Skeletal muscle tissue (tissue), 4 donors: Measurements from ENCODE around the gene IRAG1. TPM values are rescaled to one million over a fixed set of nuclear protein-coding genes. Genes with fewer than 3 reads are reported as not detected.
"Not testable (repeated sequence)": the region's sequence is repeated elsewhere in the genome, so short reads cannot be mapped to it uniquely, and the experiment has no call there.

ENCODE experiments used
- H3K27ac ChIP-seq: one replicate; pipeline ENCODE4 v1.7.0; 2013; ENCODE audit warnings: mild to moderate bottlenecking, low read depth, low read length, inconsistent platforms
- H3K27me3 ChIP-seq, 3 donors: one replicate each; pipeline ENCODE4 v1.7.0; 2013; ENCODE audit warnings: low read length in 3 of 3; ENCODE audit not compliant: control insufficient read depth in 3 of 3, insufficient read depth in 3 of 3
- H3K36me3 ChIP-seq, 3 donors: one replicate each; pipeline ENCODE4 v1.7.0; 2013; ENCODE audit warnings: low read length in 3 of 3; ENCODE audit not compliant: control insufficient read depth in 3 of 3, insufficient read depth in 3 of 3
- H3K4me1 ChIP-seq, 3 donors: one replicate each; pipeline ENCODE4 v1.7.0; 2013; ENCODE audit warnings: low read length in 3 of 3, mild to moderate bottlenecking in 3 of 3; ENCODE audit not compliant: control insufficient read depth in 3 of 3, insufficient read depth in 3 of 3
- H3K4me3 ChIP-seq, 3 donors: one replicate each; pipeline ENCODE4 v1.7.0; 2013; ENCODE audit warnings: low read length in 3 of 3
- H3K9ac ChIP-seq, 3 donors: one replicate each; pipeline ENCODE4 v1.7.0; 2013; ENCODE audit warnings: low read length in 3 of 3, mild to moderate bottlenecking in 3 of 3, moderate library complexity in 2 of 3, low read depth in 1 of 3
- H3K9me3 ChIP-seq, 3 donors: one replicate each; pipeline ENCODE4 v1.7.0; 2013; ENCODE audit warnings: low read length in 3 of 3; ENCODE audit not compliant: control insufficient read depth in 3 of 3
- total RNA-seq: library from RNA; depleted of rRNA; stranded (reverse); fragments of >200 nt; gene quantifications from one replicate; pipeline ENCODE4 v1.2.3, GENCODE V29; 2014
- donor health status: Osteomylitis.

IRAG1 gene
- total RNA-seq, 1 donor from 2014 or later: 2.6 TPM

DNA sequence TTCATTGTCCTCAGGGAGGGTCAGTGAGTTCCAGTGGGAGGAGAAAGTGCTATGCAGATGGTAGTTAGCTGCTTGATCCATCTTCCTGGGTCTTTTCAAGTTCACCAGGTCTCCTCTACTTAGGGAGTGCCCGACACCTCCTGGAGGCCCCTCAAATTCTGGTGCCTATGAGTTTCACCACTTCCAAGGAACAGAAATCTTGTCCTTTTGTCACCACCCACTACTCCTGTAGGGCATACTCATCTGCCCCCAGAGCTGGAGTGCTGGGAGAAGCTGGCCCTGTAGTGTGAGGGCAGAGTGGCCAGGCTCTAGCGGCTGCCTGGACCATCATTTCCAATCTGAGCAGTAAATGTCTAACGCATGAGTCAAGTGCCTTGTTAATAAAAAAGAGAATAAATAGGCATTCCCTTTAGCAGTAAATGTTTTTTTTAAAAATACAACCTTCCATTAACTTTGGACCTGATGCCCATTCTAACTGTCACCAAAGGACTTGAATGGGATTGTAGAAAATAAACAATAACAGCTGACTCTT lies 12.5 kb downstream of the IRAG1 start:
- H3K36me3 ChIP-seq: no peaks in the 10 kb centered on the region
- no peak overlapping the region for H3K27ac ChIP-seq
- H3K9me3 ChIP-seq: no peaks in the 10 kb centered on the region
- no peak overlapping the region for H3K4me3 ChIP-seq
- H3K27me3 ChIP-seq: no peaks in the 10 kb centered on the region
- H3K9ac ChIP-seq: no peak overlapping the region
- peaks cover 0 to 9% (median 9%) of the 10 kb centered on the region in 3 donors for H3K4me1 ChIP-seq

DNA sequence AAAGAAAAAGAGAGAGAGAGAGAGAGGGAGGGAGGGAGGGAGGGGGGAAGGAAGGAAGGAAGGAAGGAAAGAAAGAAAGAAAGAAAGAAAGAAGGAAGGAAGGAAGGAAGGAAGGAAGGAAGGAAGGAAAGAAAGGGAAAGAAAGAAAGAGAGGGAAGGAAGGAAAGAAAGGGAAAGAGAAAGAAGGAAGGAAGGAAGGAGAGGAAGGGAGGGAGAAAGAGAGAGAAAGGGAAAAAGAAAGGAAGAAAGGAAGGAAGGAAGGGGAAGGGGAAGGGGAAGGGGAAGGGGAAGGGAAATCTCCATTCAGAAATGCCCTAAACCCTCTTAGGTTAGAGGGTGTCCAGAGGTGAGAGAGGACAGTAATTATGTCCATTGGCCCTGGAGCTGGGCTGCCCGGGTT lies 13.3 kb downstream of the IRAG1 start:
- not testable (repeated sequence) for H3K27me3 ChIP-seq, H3K4me3 ChIP-seq, H3K9me3 ChIP-seq, H3K36me3 ChIP-seq, H3K9ac ChIP-seq, H3K27ac ChIP-seq
- peaks cover 5 to 16% (median 16%) of the 10 kb centered on the region in 3 donors for H3K4me1 ChIP-seq

DNA sequence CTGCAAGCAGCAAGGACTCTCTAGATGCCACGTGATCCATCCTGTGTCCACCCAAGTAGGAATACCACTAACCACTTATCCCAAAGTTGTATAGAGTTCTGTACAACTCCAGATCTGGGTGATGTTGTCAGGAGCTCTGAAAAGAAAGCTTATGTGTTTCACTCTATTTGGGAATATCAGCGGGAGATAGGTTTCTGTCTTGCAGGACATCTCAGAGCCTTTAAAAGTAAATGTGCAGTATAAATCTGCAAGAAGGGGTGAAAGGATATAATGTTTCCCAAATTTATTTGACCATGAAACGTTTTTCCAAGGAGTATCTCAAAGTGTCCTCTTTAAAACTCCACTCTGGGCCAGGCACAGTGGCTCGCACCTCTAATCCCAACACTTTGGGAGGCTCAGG lies 13.9 kb downstream of the IRAG1 start:
- peaks cover 11 to 23% (median 22%) of the 10 kb centered on the region in 3 donors for H3K4me1 ChIP-seq
- H3K9me3 ChIP-seq: no peaks in the 10 kb centered on the region
- H3K36me3 ChIP-seq: no peaks in the 10 kb centered on the region
- no peak overlapping the region for H3K4me3 ChIP-seq
- H3K27ac ChIP-seq: no peak overlapping the region
- H3K9ac ChIP-seq: no peak overlapping the region
- no peaks in the 10 kb centered on the region for H3K27me3 ChIP-seq

DNA sequence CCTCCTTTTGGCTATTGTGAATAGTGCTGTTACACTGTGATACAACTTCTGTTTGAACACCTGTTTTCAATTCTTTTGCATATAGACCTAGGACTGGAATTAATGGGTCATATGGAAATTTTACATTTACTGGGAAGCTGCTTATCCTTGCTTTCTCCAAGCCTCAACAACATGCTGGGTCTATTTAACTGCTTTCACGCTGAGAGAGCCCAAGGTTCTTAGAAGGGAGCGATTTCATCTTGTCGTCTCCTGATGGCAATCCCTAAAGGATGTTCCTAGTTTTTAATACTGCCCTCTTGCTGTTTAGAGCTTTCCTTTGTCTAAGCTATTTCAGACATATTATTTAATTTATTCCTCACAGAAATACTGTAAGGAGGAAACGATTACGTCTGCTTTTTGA lies 15.5 kb downstream of the IRAG1 start:
- Histone ChIP-seq H3K27me3 (no peaks in the 10 kb centered on the region), H3K4me1 (peaks cover 21 to 34% (median 33%) of the 10 kb centered on the region in 3 donors), H3K36me3 (no peaks in the 10 kb centered on the region), H3K9me3 (no peaks in the 10 kb centered on the region), H3K9ac (no peak overlapping the region), H3K4me3 (no peak overlapping the region), H3K27ac (no peak overlapping the region)

DNA sequence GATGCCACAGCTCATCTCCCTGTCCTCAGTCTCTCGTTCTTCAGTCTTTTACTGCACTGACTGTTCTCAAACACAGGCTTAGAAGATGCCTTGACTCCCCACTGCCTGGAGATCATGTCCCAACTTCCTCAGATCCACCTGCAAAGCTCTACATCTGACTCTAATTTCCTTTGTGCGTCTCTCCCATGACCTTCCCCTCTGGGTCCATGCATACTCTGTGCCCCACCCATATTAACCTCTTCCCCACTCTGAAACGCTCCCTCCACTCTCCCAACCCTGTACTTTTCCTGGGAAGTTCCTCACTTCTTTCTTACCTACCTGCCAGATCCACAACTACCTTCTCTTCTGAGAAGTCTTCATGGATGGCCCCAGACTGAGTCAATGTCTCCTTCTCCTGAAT lies 16.6 kb downstream of the IRAG1 start:
- Histone ChIP-seq H3K4me1 (peaks cover 23 to 34% (median 33%) of the 10 kb centered on the region in 3 donors), H3K9ac (no peak overlapping the region), H3K27me3 (no peaks in the 10 kb centered on the region), H3K9me3 (no peaks in the 10 kb centered on the region), H3K36me3 (no peaks in the 10 kb centered on the region), H3K27ac (peak overlapping the region; percentile 3), H3K4me3 (no peak overlapping the region)

DNA sequence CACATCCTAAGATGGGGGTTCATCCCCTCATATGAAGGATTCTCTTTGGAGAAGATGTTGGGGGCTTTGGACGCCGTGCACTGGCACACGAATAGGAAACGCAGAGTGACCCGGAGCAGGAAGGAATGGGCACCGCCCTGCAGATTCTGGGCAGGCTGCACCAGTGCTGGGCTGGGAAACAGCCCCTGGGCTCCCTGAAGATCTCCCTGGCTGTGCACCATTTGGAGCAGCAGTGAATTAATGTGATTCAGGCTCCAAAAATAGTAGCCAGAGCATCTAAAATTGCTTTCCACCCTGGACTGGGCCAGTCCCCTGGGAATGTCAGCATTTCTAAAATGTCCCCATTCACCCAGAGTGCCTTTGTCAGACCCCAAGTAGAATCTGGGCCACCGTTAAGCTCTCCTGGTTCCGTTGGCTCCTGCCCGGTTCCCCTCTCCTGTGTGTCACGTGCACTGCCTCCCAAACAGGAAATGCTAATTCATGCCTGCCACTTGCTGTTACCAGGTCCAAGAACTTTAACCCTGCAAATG lies 18.6 kb downstream of the IRAG1 start:
- H3K4me1 ChIP-seq: peaks cover 29 to 40% (median 39%) of the 10 kb centered on the region in 3 donors
- H3K4me3 ChIP-seq: peak overlapping the region; percentile 66 to 75 (median 70)
- no peaks in the 10 kb centered on the region for H3K36me3 ChIP-seq
- no peaks in the 10 kb centered on the region for H3K9me3 ChIP-seq
- no peaks in the 10 kb centered on the region for H3K27me3 ChIP-seq
- H3K27ac ChIP-seq: peak overlapping the region; percentile 86
- H3K9ac ChIP-seq: peak overlapping the region; percentile 68 to 79 (median 79)

DNA sequence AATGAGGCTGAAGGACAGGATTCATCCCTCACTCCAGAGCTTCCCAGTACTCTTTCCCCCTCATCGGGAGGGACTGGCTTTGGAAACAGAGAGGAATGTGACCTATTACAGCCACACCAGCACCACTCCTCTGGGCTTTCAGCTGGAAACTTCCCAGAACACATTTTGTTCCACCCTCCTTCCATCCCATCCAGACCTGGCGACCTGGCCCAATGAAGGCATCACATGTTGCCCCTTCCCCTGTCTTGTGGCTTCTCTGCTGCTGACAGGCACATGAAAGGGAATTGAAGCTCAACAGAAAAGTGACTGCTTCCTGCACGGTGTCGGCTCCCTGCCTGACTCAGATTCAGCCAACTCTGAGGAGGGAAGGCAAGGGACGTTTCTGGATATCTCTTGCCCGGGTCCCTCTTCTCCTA lies 19.1 kb downstream of the IRAG1 start:
- Histone ChIP-seq H3K4me3 (peak overlapping the region; percentile 66 to 75 (median 70)), H3K9ac (peak overlapping the region; percentile 68 to 79 (median 79)), H3K36me3 (no peaks in the 10 kb centered on the region), H3K9me3 (no peaks in the 10 kb centered on the region), H3K27me3 (no peaks in the 10 kb centered on the region), H3K4me1 (peaks cover 34 to 45% (median 44%) of the 10 kb centered on the region in 3 donors), H3K27ac (peak overlapping the region; percentile 86)

DNA sequence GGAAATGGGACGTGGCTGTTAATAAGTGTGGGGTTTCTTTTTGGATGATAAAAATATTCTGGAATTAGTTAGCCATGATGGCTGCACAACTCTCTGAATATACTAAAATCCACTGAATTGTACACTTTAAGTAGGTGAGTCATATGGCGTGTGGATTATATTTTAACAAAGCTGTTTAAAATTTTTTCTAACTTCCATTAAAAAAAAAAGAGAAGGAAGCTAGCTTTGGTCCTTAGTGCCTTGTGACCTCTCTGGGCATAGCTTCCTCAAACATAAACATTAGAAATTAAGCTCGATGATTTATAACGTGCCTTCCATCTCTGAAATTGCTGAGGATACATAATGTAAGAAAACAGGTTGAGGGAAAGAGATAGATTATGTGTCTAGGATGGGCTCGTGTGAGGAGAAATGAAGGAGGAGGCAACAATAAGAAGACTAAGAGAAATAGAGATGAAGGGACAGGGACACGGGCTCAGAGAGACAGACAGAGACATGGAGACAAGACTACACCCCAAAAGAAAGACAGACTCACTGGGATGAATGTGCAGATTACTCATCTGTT lies 20.0 kb downstream of the IRAG1 start:
- peak overlapping the region; percentile 86 for H3K27ac ChIP-seq
- peak overlapping the region in 2 of 3 donors; percentile 66 to 70 for H3K4me3 ChIP-seq
- H3K9me3 ChIP-seq: no peaks in the 10 kb centered on the region
- H3K4me1 ChIP-seq: peaks cover 37 to 52% (median 47%) of the 10 kb centered on the region in 3 donors
- no peak overlapping the region for H3K9ac ChIP-seq
- H3K36me3 ChIP-seq: no peaks in the 10 kb centered on the region
- no peaks in the 10 kb centered on the region for H3K27me3 ChIP-seq

DNA sequence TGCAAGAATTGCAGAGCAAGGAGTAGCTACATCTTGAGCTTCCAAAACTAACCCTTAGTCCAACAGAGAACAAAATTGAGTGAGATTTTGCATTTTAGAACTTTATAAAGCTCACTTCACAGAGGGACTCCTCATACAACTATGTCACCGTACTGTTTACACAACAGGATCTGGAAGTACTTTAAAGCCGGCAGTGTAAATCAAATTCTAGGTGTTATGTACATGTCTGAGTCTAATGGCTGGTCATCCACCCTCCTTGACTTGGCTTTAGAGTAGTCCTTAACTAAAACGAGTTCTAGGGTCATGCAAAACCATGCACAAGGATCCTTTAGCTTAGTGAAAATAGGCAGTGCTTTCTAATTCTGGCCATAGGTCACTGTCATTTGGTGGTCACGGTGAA lies 23.5 kb downstream of the IRAG1 start:
- Histone ChIP-seq H3K9ac (peak overlapping the region in 1 of 3 donors; percentile 26), H3K9me3 (no peaks in the 10 kb centered on the region), H3K4me1 (peaks cover 29 to 49% (median 44%) of the 10 kb centered on the region in 3 donors), H3K27me3 (no peaks in the 10 kb centered on the region), H3K36me3 (no peaks in the 10 kb centered on the region), H3K4me3 (no peak overlapping the region), H3K27ac (peak overlapping the region; percentile 64)

DNA sequence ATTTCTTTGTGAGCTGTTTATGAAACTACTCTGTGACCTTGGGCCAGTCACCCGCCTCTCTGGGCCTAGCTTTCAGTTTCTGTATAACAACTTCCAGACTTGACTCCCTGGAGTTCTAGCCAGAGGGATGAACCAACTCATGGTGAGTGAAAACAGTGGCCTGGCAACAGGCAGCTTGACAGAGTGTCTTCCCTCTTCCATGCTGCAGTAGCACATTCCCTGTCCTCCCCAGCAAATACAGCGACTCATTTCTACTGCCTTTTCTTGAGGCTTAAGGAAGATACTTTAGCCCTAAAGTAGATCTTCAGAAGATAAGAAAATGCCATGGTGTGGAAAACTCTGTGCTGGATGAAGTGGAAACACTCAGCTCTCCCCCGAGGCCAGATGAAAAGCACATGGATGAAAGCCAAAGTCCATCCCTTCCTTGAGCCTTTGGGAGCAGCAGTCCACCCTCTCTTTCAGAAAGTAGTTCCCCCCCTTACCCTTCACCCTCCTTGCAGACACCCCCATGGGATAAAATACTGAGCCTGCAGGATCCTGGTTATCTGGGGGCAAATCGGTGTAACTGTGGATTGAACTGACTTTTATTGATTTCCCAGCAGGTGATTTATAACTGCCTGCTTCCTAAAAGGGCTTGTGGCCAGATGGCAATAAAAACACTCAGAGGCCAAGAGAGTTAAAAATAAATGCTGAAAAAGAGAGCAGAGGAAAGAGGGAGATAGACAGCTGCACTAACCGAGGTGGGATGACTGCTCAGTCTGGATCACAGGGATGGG lies 24.1 kb downstream of the IRAG1 start:
- H3K4me1 ChIP-seq: peaks cover 24 to 44% (median 38%) of the 10 kb centered on the region in 3 donors
- no peaks in the 10 kb centered on the region for H3K27me3 ChIP-seq
- H3K9me3 ChIP-seq: no peaks in the 10 kb centered on the region
- peak overlapping the region; percentile 64 for H3K27ac ChIP-seq
- peak overlapping the region in 1 of 3 donors; percentile 12 for H3K4me3 ChIP-seq
- no peaks in the 10 kb centered on the region for H3K36me3 ChIP-seq
- peak overlapping the region in 2 of 3 donors; percentile 28 to 44 for H3K9ac ChIP-seq
